ENCODE results near the gene ARHGAP27. TPM values are rescaled to one million over a fixed set of nuclear protein-coding genes. Genes with fewer than 3 reads are reported as not detected.

ARHGAP27 gene
- total RNA-seq, 4 donors from 2014 or later, result 11.2 to 15.0 (median 12.9) TPM

DNA sequence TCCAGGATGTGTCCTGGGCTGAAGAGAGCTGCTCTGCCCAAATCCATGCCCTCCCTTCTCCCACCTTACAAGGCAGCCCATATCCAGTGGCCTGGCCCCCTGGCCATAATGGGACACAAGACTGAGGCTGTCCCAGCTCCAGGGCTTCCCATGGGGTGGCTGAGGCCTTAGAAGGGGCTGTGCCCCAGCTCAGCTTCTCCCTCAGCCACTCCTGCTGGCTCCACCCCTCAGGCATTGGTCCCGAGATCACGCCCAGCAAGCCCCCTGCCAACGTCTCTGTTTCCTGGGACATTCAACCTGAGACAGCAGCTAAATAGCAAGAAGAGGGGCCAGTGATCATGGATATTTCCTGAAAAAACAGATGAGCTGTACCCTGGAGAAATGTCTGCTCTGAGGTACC is 43.3 kb downstream of the ARHGAP27 start:
- no peak overlapping the region for H3K4me3 ChIP-seq
- no peak overlapping the region for H3K27ac ChIP-seq (replicated peaks in 1 of 4)
- TF ChIP-seq POLR2A (IDR thresholded peaks at IDR 0.05; ENCODE audit: low read depth) (no peak), EP300 (IDR thresholded peaks at IDR 0.05) (no peak), POLR2AphosphoS5 (IDR thresholded peaks at IDR 0.05) (no peak)
- TF ChIP-seq, protein P1, sequence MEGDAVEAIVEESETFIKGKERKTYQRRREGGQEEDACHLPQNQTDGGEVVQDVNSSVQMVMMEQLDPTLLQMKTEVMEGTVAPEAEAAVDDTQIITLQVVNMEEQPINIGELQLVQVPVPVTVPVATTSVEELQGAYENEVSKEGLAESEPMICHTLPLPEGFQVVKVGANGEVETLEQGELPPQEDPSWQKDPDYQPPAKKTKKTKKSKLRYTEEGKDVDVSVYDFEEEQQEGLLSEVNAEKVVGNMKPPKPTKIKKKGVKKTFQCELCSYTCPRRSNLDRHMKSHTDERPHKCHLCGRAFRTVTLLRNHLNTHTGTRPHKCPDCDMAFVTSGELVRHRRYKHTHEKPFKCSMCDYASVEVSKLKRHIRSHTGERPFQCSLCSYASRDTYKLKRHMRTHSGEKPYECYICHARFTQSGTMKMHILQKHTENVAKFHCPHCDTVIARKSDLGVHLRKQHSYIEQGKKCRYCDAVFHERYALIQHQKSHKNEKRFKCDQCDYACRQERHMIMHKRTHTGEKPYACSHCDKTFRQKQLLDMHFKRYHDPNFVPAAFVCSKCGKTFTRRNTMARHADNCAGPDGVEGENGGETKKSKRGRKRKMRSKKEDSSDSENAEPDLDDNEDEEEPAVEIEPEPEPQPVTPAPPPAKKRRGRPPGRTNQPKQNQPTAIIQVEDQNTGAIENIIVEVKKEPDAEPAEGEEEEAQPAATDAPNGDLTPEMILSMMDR (IDR thresholded peaks at IDR 0.05), result no peak
- peaks cover 0 to 6% (median 0%) of the 10 kb centered on the region in 4 donors for H3K36me3 ChIP-seq
- peaks cover 0 to 25% (median 0%) of the 10 kb centered on the region in 4 donors for H3K27me3 ChIP-seq
- no peaks in the 10 kb centered on the region for H3K9me3 ChIP-seq
- H3K4me1 ChIP-seq, result peaks cover 0 to 8% (median 6%) of the 10 kb centered on the region in 4 donors
- intact Hi-C loops (cut with DNase I), result loop anchor here (5.0 kb wide), 1 partner anchor 252 kb away; the partner anchor contains the start of gene ACBD4
- no peak for DNase-seq (ENCODE audit: extremely low spot score)
- 60% methylated on average over 1 of the region's 3 CpGs for WGBS

DNA sequence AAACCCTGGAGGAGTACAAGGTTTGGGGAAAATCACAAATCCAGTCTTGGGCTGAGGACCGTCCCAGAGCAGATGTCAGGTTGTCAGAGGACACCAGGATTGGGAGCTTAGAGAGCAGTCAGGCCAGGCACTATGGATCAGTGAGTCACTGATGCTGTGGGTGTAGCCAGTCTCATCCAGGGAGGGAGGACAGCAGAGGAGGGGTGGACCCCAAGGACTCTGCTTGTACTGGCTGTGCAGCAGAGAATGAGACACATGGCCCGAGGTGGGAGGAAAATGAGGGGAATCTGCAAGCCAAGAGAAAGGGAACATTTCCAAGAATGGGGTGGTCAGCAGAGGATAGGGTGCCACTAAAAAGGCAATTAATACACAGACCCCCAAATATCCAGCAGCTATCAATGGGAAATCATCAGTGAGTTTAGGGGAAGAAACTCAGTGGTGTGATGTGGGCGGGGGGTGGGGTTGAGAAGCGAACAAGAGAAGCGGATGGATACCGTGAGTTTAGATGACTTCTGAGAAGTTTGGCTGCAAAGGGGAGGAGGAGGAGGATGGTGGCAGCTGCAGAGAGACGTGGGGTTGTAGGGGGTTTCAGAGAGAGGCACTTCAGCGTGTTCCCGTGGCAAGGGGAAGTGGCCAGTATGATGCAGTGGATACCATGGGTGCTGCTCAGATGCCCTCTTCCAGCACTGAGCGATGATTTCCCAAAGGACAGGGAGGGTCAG is 43.9 kb downstream of the ARHGAP27 start:
- H3K27ac ChIP-seq (replicated peaks in 1 of 4), result no peak overlapping the region
- H3K4me3 ChIP-seq, result no peak overlapping the region
- TF ChIP-seq POLR2A (IDR thresholded peaks at IDR 0.05; ENCODE audit: low read depth), result no peak
- TF ChIP-seq, protein P1 (IDR thresholded peaks at IDR 0.05), result no peak
- no peak for TF ChIP-seq EP300 (IDR thresholded peaks at IDR 0.05)
- no peak for TF ChIP-seq POLR2AphosphoS5 (IDR thresholded peaks at IDR 0.05)
- peaks cover 0 to under 1% (median 0%) of the 10 kb centered on the region in 4 donors for H3K36me3 ChIP-seq
- H3K4me1 ChIP-seq, result peaks cover 0 to 8% (median 6%) of the 10 kb centered on the region in 4 donors
- H3K9me3 ChIP-seq, result no peaks in the 10 kb centered on the region
- peaks cover 0 to 25% (median 0%) of the 10 kb centered on the region in 4 donors for H3K27me3 ChIP-seq
- intact Hi-C loops (cut with DNase I), result loop anchor here (5.0 kb wide), 1 partner anchor 251 kb away; the partner anchor contains the start of gene ACBD4
- 59% methylated on average over 10 of the region's 10 CpGs for WGBS
- DNase-seq (ENCODE audit: extremely low spot score), result no peak

DNA sequence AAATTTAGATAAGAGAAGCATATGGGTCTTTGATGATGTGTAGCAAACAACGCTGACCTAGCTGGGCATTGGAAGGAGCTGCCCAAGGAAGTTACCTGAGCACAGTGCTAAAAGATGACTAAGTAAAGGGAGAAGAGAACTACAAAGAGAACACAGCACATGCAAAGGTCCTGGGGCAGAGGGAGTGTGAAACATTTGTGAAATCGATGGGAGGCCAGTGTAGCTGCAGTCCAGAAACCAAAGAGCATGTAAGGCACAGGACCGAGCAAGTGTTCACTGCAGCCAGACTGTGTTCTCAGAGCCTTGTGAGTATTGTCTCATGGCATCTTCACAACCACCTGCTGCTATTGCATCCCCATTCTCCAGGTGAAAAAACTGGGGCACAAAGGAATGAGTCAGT is 44.9 kb downstream of the ARHGAP27 start:
- H3K9me3 ChIP-seq, result no peaks in the 10 kb centered on the region
- no peak for DNase-seq (ENCODE audit: extremely low spot score)
- no peak overlapping the region for H3K27ac ChIP-seq (replicated peaks in 1 of 4)
- H3K27me3 ChIP-seq, result peaks cover 0 to 25% (median 0%) of the 10 kb centered on the region in 4 donors
- WGBS, result 92% methylated on average over 3 of the region's 3 CpGs
- no peak overlapping the region for H3K4me3 ChIP-seq
- peaks cover 0 to 8% (median 6%) of the 10 kb centered on the region in 4 donors for H3K4me1 ChIP-seq
- TF ChIP-seq EP300 (IDR thresholded peaks at IDR 0.05), result no peak
- TF ChIP-seq, protein P1 (IDR thresholded peaks at IDR 0.05), result no peak
- no peak for TF ChIP-seq POLR2AphosphoS5 (IDR thresholded peaks at IDR 0.05)
- TF ChIP-seq POLR2A (IDR thresholded peaks at IDR 0.05; ENCODE audit: low read depth), result no peak
- intact Hi-C loops (cut with DNase I), result loop anchor here (5.0 kb wide), 1 partner anchor 250 kb away; the partner anchor contains the start of gene ACBD4
- H3K36me3 ChIP-seq, result no peaks in the 10 kb centered on the region

DNA sequence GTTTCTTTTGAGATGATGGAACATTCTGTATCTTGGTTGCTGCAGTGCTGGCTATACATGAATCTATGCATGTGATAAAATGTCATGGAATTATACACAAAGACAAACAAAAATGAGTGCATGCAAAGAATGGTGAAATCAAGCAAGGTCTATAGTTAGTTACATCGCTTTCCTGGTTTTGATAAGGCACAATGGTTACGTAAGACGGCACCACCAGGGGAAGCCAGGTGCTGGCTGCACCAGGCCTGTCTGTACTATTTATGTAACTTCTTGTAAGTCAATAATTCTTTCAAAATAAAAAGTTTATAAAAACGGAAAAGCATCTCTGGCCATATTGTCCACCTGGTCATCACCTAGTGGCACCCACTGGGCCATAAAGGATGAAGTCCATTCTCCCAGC is 46.5 kb downstream of the ARHGAP27 start:
- peaks cover 0 to 25% (median 0%) of the 10 kb centered on the region in 4 donors for H3K27me3 ChIP-seq
- H3K27ac ChIP-seq (replicated peaks in 1 of 4), result no peak overlapping the region
- H3K4me1 ChIP-seq, result peaks cover 0 to 8% (median 6%) of the 10 kb centered on the region in 4 donors
- intact Hi-C loops (cut with DNase I), result loop anchor here (5.0 kb wide), 1 partner anchor 249 kb away; the partner anchor contains the start of gene ACBD4
- H3K9me3 ChIP-seq, result no peaks in the 10 kb centered on the region
- WGBS, result 71% methylated on average over 4 of the region's 4 CpGs
- TF ChIP-seq, protein P1 (IDR thresholded peaks at IDR 0.05), result no peak
- TF ChIP-seq EP300 (IDR thresholded peaks at IDR 0.05), result no peak
- TF ChIP-seq POLR2AphosphoS5 (IDR thresholded peaks at IDR 0.05), result no peak
- TF ChIP-seq POLR2A (IDR thresholded peaks at IDR 0.05; ENCODE audit: low read depth), result no peak
- no peak for DNase-seq (ENCODE audit: extremely low spot score)
- H3K4me3 ChIP-seq, result no peak overlapping the region
- H3K36me3 ChIP-seq, result no peaks in the 10 kb centered on the region

Measured in esophagus muscularis mucosa (tissue), 4 donors.